ENCODE results near the gene CD99L2.

Gene CD99L2

DNA sequence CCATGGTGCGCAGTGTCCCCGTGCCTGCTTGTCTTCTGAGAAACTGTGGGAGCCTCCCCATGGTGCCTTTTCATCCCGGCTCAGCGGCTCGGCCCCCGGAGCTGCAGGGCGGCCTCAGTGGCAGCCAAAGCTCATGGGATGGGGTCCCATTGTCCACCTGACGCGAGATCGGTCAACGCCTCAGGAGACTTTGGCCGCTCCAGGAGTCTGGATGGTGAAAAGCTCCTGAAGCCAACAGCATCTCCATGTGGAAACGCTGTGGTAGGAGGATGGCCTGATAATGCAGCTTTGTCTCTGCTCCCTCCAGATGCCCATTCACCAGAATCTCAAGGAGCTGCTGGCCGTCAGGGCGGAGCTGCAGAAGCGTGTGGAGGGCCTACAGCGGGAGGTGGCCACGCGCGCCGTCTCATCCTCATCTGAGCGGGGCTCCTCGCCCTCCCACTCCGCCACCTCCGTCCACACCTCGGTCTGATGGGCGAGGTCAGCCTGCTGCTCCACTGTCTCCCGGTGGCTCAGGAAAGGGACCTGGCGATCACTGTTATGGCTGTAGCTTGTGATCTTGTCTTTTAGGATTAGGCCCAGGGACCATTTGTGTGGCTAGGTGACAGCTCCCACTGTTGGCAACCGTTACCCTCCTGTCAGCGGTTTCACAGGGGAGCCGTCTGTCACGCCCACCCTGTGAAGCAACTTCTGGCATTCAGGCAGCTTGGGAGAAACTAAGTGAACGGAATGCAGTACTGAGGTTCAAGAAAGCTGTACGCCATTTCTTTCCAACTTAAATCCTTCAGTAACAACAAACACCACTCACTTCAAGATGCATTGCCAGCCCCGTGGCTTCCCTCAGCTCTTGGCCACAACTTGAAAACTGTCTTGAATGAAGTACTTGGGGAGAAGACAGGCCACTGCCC is 136.0 kb downstream of the CD99L2 start:
- DNase-seq (ENCODE audit: low read depth): no peak

DNA sequence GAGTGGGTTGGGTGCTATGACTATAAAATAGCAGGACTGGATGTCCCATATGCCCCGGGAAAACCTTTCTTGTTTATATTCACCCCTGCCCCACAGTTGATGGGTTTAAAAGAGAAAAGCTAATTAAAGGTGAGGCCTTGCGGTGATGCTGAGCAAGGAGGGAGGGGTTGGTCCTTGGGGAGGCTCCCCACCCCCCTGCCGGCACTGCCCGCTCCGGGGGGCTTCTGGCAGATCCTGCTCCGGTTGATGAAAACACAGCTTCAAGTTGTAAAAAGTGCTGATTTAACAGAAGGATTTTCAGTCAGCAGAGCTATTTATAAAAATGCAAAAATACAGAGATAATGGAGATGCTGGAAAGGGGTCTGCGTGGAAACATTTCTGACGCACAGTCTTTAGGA is 136.7 kb downstream of the CD99L2 start:
- no peak for DNase-seq (ENCODE audit: low read depth)

DNA sequence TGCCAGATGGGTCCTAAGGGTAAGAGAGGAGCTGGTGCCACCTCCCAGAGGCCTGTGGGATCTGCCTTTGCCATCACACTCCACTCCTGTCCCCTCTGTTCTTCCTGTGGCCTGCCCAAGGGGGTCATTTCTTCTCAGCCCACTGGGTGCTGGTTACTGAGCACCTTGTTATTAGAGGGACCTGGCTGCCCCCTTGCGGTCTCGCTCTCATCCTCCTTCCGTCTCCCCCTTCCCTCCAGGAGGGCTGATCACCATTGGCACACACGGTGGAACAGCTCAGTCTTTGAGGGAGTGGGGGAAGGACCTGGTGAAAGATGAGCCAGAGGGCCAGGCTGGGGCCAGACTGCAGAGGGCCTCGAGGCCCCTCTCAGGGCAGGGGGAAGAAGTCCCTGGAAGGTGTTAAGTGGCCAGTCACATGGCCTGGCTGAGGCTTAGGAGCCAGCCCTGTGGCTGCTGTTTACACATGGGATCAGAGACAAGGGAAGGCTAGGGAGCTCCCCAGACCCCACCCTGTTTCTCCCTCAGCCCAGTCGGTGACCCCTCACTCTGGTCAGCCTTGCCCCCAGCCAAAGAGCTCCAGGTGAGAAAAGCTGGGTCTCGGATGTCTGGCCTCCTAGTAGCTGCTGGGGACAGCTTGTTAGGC is 137.2 kb downstream of the CD99L2 start:
- no peak for DNase-seq (ENCODE audit: low read depth)

DNA sequence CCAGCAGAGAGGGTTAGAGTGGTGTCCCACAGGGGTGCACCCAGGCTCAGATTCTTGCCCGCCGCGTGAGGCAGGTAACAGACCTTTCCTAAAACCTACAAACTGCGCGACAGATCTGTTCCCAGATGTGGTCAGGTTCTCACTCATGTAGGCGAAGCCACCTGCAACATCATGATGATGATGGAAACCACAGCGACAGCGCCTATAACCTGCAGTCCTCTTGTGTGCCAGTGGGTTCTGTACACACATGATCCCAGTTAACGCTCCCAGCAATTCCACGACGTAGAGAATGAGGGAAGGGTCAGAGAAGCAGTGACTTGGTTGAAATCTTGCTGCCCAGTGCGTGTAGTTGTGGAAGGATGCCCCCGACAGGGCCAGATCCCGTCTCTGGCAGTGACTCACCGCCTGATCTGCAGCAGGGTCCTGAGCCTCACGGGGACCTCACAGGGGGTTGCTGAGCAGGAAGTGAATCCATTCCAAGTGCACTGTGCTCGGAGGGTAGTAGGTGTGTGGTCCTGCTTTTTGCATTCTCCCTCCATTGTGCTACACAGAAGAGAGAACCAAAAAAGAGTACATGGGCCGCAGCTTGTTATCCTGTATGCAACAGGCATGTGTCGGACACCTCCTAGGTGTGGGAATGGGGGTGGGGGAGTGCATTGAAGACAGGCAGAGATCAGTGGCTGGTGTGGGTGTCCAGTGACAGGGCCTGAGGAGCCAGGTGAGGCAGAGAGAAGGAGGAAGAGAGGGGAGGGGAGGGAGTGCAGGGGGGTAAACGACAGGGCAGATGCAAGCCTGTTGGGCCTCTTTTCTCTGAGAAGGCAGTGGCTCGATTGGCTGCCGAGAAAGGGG is 138.7 kb downstream of the CD99L2 start:
- no peak for DNase-seq (ENCODE audit: low read depth)

DNA sequence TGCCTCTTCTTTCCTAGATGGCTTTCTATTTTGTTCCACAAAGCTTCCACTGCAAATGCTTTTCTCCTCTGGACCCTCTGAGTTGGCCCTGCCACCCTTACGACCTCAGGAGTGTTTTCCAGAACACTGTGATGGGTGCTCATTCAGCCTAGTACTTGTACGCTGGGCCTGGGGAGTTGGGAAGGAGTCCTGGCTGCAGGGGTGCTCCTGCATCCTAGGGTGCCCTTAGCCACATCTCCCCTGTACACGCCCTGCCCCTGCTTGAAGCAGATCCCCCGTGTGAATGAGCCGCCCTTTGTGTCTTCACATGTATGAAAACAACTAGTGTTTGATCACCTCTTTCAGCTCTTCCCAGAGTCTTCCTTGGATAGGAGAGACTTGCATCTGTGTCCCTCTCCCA is 141.1 kb downstream of the CD99L2 start:
- DNase-seq (ENCODE audit: low read depth): no peak

DNA sequence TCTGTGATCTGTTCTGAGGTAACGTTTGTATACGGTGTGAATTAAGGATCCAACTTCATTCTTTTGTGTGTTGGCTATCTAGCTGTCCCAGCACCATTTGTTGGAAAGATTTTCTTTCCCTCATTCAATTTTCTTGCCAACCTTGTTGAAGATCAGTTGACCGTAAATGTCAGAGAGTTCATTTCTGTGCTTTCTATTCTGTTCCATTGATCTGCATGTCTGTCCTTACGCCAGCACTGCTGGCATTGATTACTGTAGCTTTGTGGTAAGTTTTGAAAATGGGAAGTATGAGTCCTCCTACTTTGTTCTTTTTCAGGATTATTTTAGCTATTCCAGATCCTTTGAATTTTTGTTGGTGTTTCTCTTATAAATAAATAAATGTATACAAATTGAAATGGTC is 144.5 kb downstream of the CD99L2 start:
- DNase-seq (ENCODE audit: low read depth): no peak

DNA sequence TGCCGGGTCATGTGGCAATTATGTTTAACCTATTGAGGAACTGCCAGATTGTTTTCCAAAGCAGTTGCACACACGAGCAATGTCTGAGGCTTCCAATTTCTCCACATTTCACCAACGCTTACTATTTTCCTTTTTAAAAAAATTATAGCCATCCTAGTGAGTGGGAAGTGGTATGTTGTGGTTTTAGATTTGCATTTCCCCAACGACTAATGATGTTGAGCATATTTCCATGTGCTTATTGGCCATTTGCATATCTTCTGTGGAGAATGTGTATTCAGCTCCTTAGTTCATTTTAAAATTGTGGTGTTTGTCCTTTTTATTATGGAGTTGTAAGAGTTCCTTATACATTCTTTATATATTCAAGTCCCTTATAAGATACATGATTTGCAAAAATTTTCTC is 145.1 kb downstream of the CD99L2 start:
- DNase-seq (ENCODE audit: low read depth): no peak

DNA sequence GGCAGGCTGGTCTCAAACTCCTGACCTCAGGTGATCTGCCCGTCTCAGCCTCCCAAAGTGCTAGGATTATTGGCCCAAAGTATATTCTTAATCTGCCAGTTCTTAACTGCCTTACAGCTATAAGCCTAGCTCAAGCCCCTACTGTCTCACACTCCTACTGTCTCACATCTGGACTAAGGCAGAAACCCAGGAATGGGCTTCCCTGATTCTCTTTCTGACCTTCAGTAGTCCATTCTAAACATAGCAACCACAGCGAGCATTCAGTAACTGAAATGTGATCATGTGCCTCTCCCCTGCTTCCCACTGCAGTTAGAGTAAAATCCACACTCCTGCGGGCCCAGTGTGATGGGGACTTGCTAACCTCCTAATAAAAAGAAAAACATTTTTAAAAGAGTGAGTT is 146.3 kb downstream of the CD99L2 start:
- no peak for DNase-seq (ENCODE audit: low read depth)

DNA sequence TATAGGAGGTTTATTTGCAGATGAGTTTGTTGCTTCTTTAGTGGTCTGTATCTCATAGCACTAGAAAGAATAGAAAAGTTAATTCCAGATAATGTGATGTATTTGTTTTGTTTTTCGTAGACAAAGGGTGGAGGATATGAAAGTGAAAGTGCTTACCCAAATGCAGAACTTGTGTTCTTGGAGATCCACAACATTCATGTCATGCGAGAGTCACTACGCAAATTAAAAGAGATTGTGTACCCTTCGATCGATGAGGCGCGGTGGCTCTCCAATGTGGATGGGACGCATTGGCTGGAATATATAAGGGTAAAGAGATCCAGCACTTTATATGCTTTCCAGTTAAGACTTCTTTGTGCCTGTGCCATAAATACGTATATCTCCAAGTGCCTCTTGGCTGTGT is 162.0 kb downstream of the CD99L2 start:
- no peak for DNase-seq (ENCODE audit: low read depth)

DNA sequence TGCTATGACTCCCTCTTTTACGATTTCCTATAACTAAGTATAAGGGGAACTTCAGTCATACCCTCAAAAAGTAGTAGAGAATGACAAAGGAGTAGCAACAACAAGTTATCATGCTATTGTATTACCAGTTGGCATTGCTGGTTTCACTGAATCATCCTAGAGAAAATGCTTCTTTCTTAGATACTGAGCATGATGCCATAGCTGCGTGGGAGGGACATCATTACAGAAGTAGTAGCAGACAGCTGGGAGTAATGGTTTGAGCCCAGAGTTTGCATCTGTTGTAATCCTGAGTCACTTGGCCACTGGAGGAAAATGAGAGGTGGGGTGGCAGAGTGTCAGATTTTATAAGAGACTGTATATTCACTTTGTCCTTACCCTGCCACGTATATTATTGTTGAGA is 166.7 kb downstream of the CD99L2 start:
- DNase-seq (ENCODE audit: low read depth): no peak

DNA sequence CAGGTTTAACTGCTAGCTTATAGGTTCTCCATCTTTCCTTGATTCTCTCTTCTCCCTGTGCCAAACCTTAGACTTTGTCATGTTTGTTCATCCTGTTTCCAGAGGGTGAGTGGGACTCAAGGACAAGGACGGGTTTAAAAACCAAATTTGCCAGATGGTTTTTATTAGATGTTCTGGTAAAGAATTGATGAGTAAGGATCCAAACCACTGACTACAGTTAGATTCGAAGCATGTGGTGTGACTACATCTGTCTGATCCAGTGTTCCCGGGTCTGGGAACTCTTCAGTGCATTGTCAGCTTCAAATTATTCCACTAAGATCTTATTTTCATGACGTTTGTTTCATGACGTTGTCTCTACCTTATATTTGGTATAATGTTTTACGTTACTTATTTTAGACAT is 167.7 kb downstream of the CD99L2 start:
- DNase-seq (ENCODE audit: low read depth): no peak

DNA sequence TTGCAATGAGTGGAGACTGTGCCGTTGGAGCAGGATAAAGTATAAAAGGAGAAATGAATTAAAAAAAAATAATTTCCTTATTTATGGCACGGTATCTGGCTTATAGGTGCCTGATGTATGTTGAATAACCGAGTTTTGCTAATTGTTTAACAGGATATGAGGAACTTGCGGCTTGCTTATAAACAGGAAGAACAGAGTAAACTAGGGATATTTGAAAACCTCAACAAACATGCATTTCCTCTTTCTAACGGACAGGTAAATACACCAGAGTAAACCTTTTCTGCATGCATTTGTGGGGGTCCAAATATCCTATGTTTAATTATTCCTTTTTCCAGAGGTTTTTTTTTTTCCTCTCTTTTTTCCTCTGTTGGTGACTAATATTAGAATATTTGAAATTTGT is 168.5 kb downstream of the CD99L2 start:
- no peak for DNase-seq (ENCODE audit: low read depth)

DNA sequence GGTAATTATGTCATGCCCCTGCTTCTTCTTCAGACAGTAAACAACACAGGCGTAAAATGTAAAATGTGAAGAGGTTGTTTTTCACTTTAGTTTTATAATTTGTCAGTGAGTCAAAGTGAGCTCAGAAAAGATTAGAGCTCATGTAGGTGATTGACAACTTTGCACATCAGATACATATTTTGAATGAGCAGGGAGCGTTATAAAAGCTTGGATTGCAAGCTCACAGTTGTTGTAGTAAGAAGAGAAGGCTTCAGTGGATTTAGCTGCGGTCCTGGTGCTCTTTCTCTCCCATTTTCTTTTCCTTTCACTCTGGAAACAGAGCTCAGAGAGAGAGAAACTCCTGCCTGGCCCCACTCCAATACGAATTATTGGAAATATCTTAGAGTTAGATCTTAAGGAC is 178.8 kb downstream of the CD99L2 start:
- DNase-seq (ENCODE audit: low read depth): no peak
